ENCODE results near the gene RPUSD1.

GRCh38 chr16:781346-782010 lies 6.7 kb downstream of the RPUSD1 start:
- TF ChIP-seq POLR2AphosphoS5 (IDR thresholded peaks at IDR 0.05) (no peak), CTCF (IDR thresholded peaks at IDR 0.05) (no peak)

All from transverse colon (tissue), 4 donors.